Hair follicle dermal papilla cell (primary cell): Measurements from ENCODE around the gene AMY2A. TPM values are rescaled to one million over a fixed set of nuclear protein-coding genes. Genes with fewer than 3 reads are reported as not detected.

Experiments
- small RNA-seq: library from RNA; depleted of rRNA; stranded (forward); fragments of <200 nt; gene quantifications from one replicate; pipeline ENCODE3, GENCODE V24; 2012
- total RNA-seq: library from RNA; depleted of rRNA; stranded (reverse); fragments of >200 nt; gene quantifications from 2 replicates; pipeline ENCODE4 v1.2.3, GENCODE V29; 2012

The AMY2A gene
- total RNA-seq: not detected in 2 replicates

GRCh38 chr1:103616994-103617477 is at the start of gene AMY2A:
AMY2A (plus strand) TSS chr1:103617427; CDS start chr1:103617441, 14 bp downstream.

GRCh38 chr1:103571289-103571688 is 45.9 kb upstream of the AMY2A start, which contains the start of gene AMY2B:
AMY2B (plus strand) TSS chr1:103571589; CDS start chr1:103571603, 14 bp downstream.

DNA sequence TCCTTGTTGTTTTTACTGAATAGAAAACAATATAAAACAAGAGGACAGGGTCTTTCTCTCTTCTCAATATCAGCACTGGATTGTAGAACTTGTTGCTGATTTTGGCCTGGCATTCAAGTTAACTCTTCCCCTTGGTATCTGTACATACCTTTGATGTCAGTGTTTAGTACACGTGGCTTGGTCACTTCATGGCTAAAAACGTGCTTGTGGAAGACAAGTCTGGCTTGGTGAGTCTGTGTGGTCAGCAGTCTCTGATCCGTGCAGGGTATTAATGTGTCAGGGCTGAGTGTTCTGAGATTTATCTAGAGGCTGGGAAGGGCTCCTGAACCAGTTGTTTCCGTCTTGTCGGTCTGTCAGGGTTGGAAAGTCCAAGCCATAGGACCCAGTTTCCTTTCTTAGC is 38.2 kb downstream of the AMY2A start, which contains the start of gene AMY1A:
Gene AMY1A, plus strand, starts transcription at position 301 of the 400 bp plus-strand sequence. CDS start 571 bp downstream, outside the sequence.

Small RNAs within 50 kb of the gene (small RNA-seq; reads per million reads assigned to genes)
- not detected for gene AC105272.1

Other genes starting within 250 kb of the AMY2A start
- gene RNPC3, start 91.7 kb upstream of the AMY2A start, total RNA-seq: 10.3 and 16.6 TPM in 2 replicates
- 10.3 and 10.9 TPM in 2 replicates for gene AMY2B, start 45.8 kb upstream of the AMY2A start, total RNA-seq
- gene AMY1A, start 38.3 kb downstream of the AMY2A start, total RNA-seq: not detected in 2 replicates
- gene AMY1B, start 78.8 kb downstream of the AMY2A start, total RNA-seq: not detected in 2 replicates
- gene AMY1C, start 132.5 kb downstream of the AMY2A start, total RNA-seq: not detected in 2 replicates